HCT116 (cell line): ENCODE data around the gene WSB2. TPM values are rescaled to one million over a fixed set of nuclear protein-coding genes. Genes with fewer than 3 reads are reported as not detected.

Experiments used
- ATAC-seq: fragments of 200-7000 bp; cut with Tn5 transposase; 2 replicates; pipeline ENCODE4 v1.9.1; 2020; ENCODE audit warnings: mild to moderate bottlenecking, moderate library complexity
- BruUV-seq: library from RNA; stranded (reverse); fragments of 400-500 nt; replicated peaks from 2 replicates; lab custom pipeline; 2021; lab: Mats Ljungman, UMichigan
- CTCF ChIA-PET: fragments of 300-600 bp; sonication (Branson Sonifier 250); formaldehyde crosslinking; loops from one replicate; lab custom pipeline; 2021; ENCODE audit warnings: antibody characterized with exemption; lab: Charles Lee
- POLR2A ChIA-PET: fragments of 300-600, 350-600 bp; sonication (Branson Sonifier 250); formaldehyde crosslinking; loops from one replicate; lab custom pipeline; 2021; ENCODE audit warnings: antibody characterized with exemption; lab: Charles Lee
- RAD21 ChIA-PET, 2 experiments: fragments of 300-600 bp; sonication (Branson Sonifier 250); formaldehyde crosslinking; loops; one replicate each; lab custom pipeline; 2023; ENCODE audit warnings: low total read pairs in 2 of 2; ENCODE audit not compliant: uncharacterized antibody in 2 of 2, unreplicated experiment in 2 of 2, low non-redundant PET in 1 of 2; lab: Charles Lee
- DNase-seq: peaks from one replicate; pipeline ENCODE4 v3.0.0-alpha.2; 2010; ENCODE audit warnings: low read depth, low spot score
- H2AFZ ChIP-seq: fragments of 200-600 bp; shearing (Covaris generic), sonication (generic); 2 replicates; pipeline ENCODE4 v1.6.1; 2017; ENCODE audit warnings: low read depth, mixed run types, mixed read lengths, antibody characterized with exemption, low read length; ENCODE audit not compliant: poor library complexity, severe bottlenecking
- H3K27ac ChIP-seq: 2 replicates; pipeline ENCODE4 v1.5.1; 2012; ENCODE audit warnings: low read depth, low read length
- H3K27me3 ChIP-seq: fragments of 200-600 bp; sonication (generic); 2 replicates; pipeline ENCODE4 v1.6.1; 2016; ENCODE audit warnings: mixed run types, low read length, mixed read lengths; ENCODE audit not compliant: insufficient read depth
- H3K36me3 ChIP-seq, 2 experiments: fragments of 200-500 bp in 1 of 2; fragments of 200-600 bp in 1 of 2; sonication (Bioruptor generic) in 1 of 2; sonication (generic) in 1 of 2; 2 replicates each; pipeline versions ENCODE4 v1.5.1 to v1.6.1; 2014 to 2016; ENCODE audit warnings: low read length in 2 of 2, inconsistent platforms in 1 of 2, mixed read lengths in 1 of 2, mixed run types in 1 of 2; ENCODE audit not compliant: insufficient read depth in 2 of 2, control insufficient read depth in 1 of 2
- H3K4me1 ChIP-seq, 2 experiments: fragments of 200-600 bp in 1 of 2; sonication (generic) in 1 of 2; 2 replicates each; pipeline versions ENCODE4 v1.5.1 to v1.6.1; 2012 to 2017; ENCODE audit warnings: low read length in 2 of 2, inconsistent platforms in 1 of 2, mild to moderate bottlenecking in 1 of 2, mixed read lengths in 1 of 2, mixed run types in 1 of 2, moderate library complexity in 1 of 2; ENCODE audit not compliant: insufficient read depth in 2 of 2, control insufficient read depth in 1 of 2
- H3K4me2 ChIP-seq: fragments of 200-600 bp; sonication (generic); 2 replicates; pipeline ENCODE4 v1.6.1; 2017; ENCODE audit warnings: mixed run types, low read length, mixed read lengths
- H3K4me3 ChIP-seq, 2 experiments: fragments of 200-600 bp in 1 of 2; sonication (generic) in 1 of 2; replicated peaks in 1 of 2; 2 replicates each; pipeline ENCODE4 v1.5.1; 2011 to 2016; ENCODE audit warnings: low read length in 2 of 2, control low read depth in 1 of 2, low read depth in 1 of 2, mild to moderate bottlenecking in 1 of 2, mixed read lengths in 1 of 2, mixed run types in 1 of 2
- H3K79me2 ChIP-seq: fragments of 200-600 bp; sonication (generic); 2 replicates; pipeline ENCODE4 v1.6.1; 2017; ENCODE audit warnings: mild to moderate bottlenecking, mixed run types, low read length, moderate library complexity, mixed read lengths; ENCODE audit not compliant: insufficient read depth
- H3K9ac ChIP-seq: fragments of 200-600 bp; sonication (generic); 2 replicates; pipeline ENCODE4 v1.6.1; 2016; ENCODE audit warnings: low read length, mixed read lengths
- H3K9me2 ChIP-seq: fragments of 200-600 bp; sonication (generic), shearing (Covaris generic); 2 replicates; pipeline ENCODE4 v1.6.1; 2017; ENCODE audit warnings: mixed run types, mild to moderate bottlenecking, moderate library complexity; ENCODE audit not compliant: insufficient read depth
- H3K9me3 ChIP-seq, 2 experiments: fragments of 200-500 bp in 1 of 2; fragments of 200-600 bp in 1 of 2; sonication (Bioruptor generic) in 1 of 2; sonication (generic) in 1 of 2; 2 replicates each; pipeline ENCODE4 v1.6.1; 2014 to 2017; ENCODE audit warnings: low read length in 2 of 2, mixed read lengths in 2 of 2, inconsistent platforms in 1 of 2, low read depth in 1 of 2, mild to moderate bottlenecking in 1 of 2, mixed run types in 1 of 2, moderate library complexity in 1 of 2; ENCODE audit not compliant: control insufficient read depth in 1 of 2, insufficient read depth in 1 of 2
- H4K20me1 ChIP-seq: fragments of 200-600 bp; sonication (generic), shearing (Covaris generic); 2 replicates; pipeline ENCODE4 v1.6.1; 2017; ENCODE audit warnings: mixed run types, mild to moderate bottlenecking, moderate library complexity; ENCODE audit not compliant: insufficient read depth
- CBX3 ChIP-seq: IDR thresholded peaks from 2 replicates; pipeline ENCODE4 v1.6.1; 2012; ENCODE audit warnings: low read depth
- CTCF ChIP-seq, 3 experiments: fragments of 200-600 bp in 1 of 3; sonication (generic) in 1 of 3; IDR thresholded peaks in 2 of 3; conservative IDR thresholded peaks in 1 of 3; 2 replicates each; pipeline ENCODE4 v1.5.1; 2012 to 2017; ENCODE audit warnings: low read depth in 2 of 3, low read length in 2 of 3, antibody characterized with exemption in 1 of 3, borderline replicate concordance in 1 of 3, control low read depth in 1 of 3, mild to moderate bottlenecking in 1 of 3, mixed read lengths in 1 of 3, mixed run types in 1 of 3, moderate library complexity in 1 of 3; ENCODE audit not compliant: insufficient read depth in 1 of 3
- ELF1 ChIP-seq: IDR thresholded peaks from 2 replicates; pipeline ENCODE4 v1.6.1; 2012; ENCODE audit warnings: low read depth, borderline replicate concordance
- EZH2 ChIP-seq: fragments of 200-600 bp; sonication (generic); IDR thresholded peaks from 2 replicates; pipeline ENCODE4 v1.6.1; 2017; ENCODE audit warnings: antibody characterized with exemption, mixed run types
- FOSL1 ChIP-seq: IDR thresholded peaks from 2 replicates; pipeline ENCODE4 v1.6.1; 2012; ENCODE audit warnings: low read depth
- JUND ChIP-seq: IDR thresholded peaks from 2 replicates; pipeline ENCODE4 v1.6.1; 2012
- POLR2AphosphoS5 ChIP-seq: IDR thresholded peaks from 2 replicates; pipeline ENCODE4 v1.6.1; 2011; ENCODE audit warnings: mild to moderate bottlenecking, low read depth, low read length, moderate library complexity
- RAD21 ChIP-seq: IDR thresholded peaks from 2 replicates; pipeline ENCODE4 v1.6.1; 2012; ENCODE audit warnings: low read depth, mild to moderate bottlenecking
- SIN3A ChIP-seq: IDR thresholded peaks from 2 replicates; pipeline ENCODE4 v1.6.1; 2012; ENCODE audit warnings: low read depth
- SP1 ChIP-seq: IDR thresholded peaks from 2 replicates; pipeline ENCODE4 v1.6.1; 2012; ENCODE audit warnings: low read depth
- SRF ChIP-seq: IDR thresholded peaks from 2 replicates; pipeline ENCODE4 v1.6.1; 2012; ENCODE audit warnings: low read depth
- TCF7L2 ChIP-seq: IDR thresholded peaks from 2 replicates; pipeline ENCODE4 v1.7.0; 2011; ENCODE audit warnings: borderline replicate concordance, inconsistent platforms; ENCODE audit not compliant: insufficient read depth, insufficient read length; ENCODE audit errors: extremely low read depth
- YY1 ChIP-seq: IDR thresholded peaks from 2 replicates; pipeline ENCODE4 v1.6.1; 2011; ENCODE audit warnings: low read length, low read depth, moderate library complexity, mild to moderate bottlenecking; ENCODE audit not compliant: insufficient replicate concordance; ENCODE audit errors: extremely low read depth
- ZFX ChIP-seq: fragments of 450-650 bp; IDR thresholded peaks from 2 replicates; pipeline ENCODE4 v1.6.1; 2017
- ZNF274 ChIP-seq: fragments of 200-500 bp; sonication (Bioruptor generic); IDR thresholded peaks from 2 replicates; pipeline ENCODE4 v1.6.1; 2014; ENCODE audit warnings: mild to moderate bottlenecking, low read depth, low read length, inconsistent platforms
- intact Hi-C: fragments of 100-400 bp; cut with micrococcal nuclease; formaldehyde crosslinking; loops from 2 replicates; pipeline ENCODE4 v1.10.0; 2022
- total RNA-seq: library from RNA; stranded (reverse); gene quantifications from one replicate; pipeline ENCODE4 v1.2.1, GENCODE V29; 2021; ENCODE audit not compliant: unreplicated experiment

WSB2 gene
- total RNA-seq, 1 experiment from 2014 or later, result 97.0 TPM

- Histone ChIP-seq H2AFZ (no peak overlapping the region), H3K4me3 (no peak overlapping the region), H3K36me3 (peaks cover 60 to 73% of the 10 kb centered on the region in 2 experiments), H3K4me2 (no peak overlapping the region), H3K4me1 (no peaks in the 10 kb centered on the region), H4K20me1 (no peaks in the 10 kb centered on the region), H3K79me2 (peaks cover 20% of the 10 kb centered on the region), H3K27me3 (no peaks in the 10 kb centered on the region), H3K27ac (no peak overlapping the region), H3K9me3 (no peaks in the 10 kb centered on the region), H3K9me2 (no peaks in the 10 kb centered on the region), H3K9ac (no peak overlapping the region)
- ChIA-PET CTCF (no interaction called here), RAD21 (no interaction called here), POLR2A (no interaction called here)
- no peak for DNase-seq
- no peak for ATAC-seq
- no TSS peak for BruUV-seq
- intact Hi-C loops, result no loop called here
- TF ChIP-seq SIN3A (no peak), CTCF (IDR thresholded peaks at IDR 0.05 in 2 of 3, conservative IDR thresholded peaks at IDR 0.05 in 1 of 3; ENCODE audit: borderline replicate concordance in 1 of 3, insufficient read depth in 1 of 3, low read depth in 2 of 3, low read length in 2 of 3) (no peak)
Observed at GRCh38 chr12:118025168-118025567, 35.8 kb downstream of the WSB2 start.

- Histone ChIP-seq H3K9me2 (no peaks in the 10 kb centered on the region), H3K4me1 (no peaks in the 10 kb centered on the region), H3K9me3 (no peaks in the 10 kb centered on the region), H3K79me2 (peaks cover 38% of the 10 kb centered on the region), H3K4me2 (no peak overlapping the region), H4K20me1 (no peaks in the 10 kb centered on the region), H3K9ac (no peak overlapping the region), H3K36me3 (peaks cover 56 to 81% of the 10 kb centered on the region in 2 experiments), H3K27me3 (no peaks in the 10 kb centered on the region), H3K27ac (no peak overlapping the region), H3K4me3 (no peak overlapping the region), H2AFZ (no peak overlapping the region)
- ATAC-seq (no peak), DNase-seq (no peak)
- intact Hi-C loops, result no loop called here
- ChIA-PET POLR2A (no interaction called here), CTCF (no interaction called here), RAD21 (no interaction called here)
- TF ChIP-seq CTCF (IDR thresholded peaks at IDR 0.05 in 2 of 3, conservative IDR thresholded peaks at IDR 0.05 in 1 of 3; ENCODE audit: borderline replicate concordance in 1 of 3, insufficient read depth in 1 of 3, low read depth in 2 of 3, low read length in 2 of 3) (no peak), YY1 (no peak), SP1 (no peak), RAD21 (no peak), SIN3A (no peak), POLR2AphosphoS5 (no peak), EZH2 (no peak), JUND (no peak), ZFX (no peak), ZNF274 (no peak), ELF1 (no peak), FOSL1 (no peak), TCF7L2 (no peak), CBX3 (no peak), SRF (no peak)
- BruUV-seq, result no TSS peak
Observed at GRCh38 chr12:118023301-118023860, 37.6 kb downstream of the WSB2 start.
